ENCODE measurements around the gene PTGS1. TPM values are rescaled to one million over a fixed set of nuclear protein-coding genes. Genes with fewer than 3 reads are reported as not detected.

Gene PTGS1
- total and polyA plus RNA-seq, 2 of the 13 experiments (the other 11 are each of a cell fraction or from before 2014, with no cell fraction given): 0.07 to 0.08 TPM

GRCh38 chr9:122350577-122351355 is 20.1 kb upstream of the PTGS1 start (continued):
- TF ChIP-seq ZNF557 (CRISPR knock-in tag; IDR thresholded peaks at IDR 0.05): no peak
- TF ChIP-seq ZNF772 (CRISPR knock-in tag; IDR thresholded peaks at IDR 0.05): peak; percentile 31; the same call in 1 of the 2 replicates
- no peak for TF ChIP-seq ZFP36L1 (CRISPR knock-in tag; IDR thresholded peaks at IDR 0.05)
- no peak for TF ChIP-seq ZMYM3 (CRISPR knock-in tag; IDR thresholded peaks at IDR 0.05)
- no peak for TF ChIP-seq RARG (CRISPR knock-in tag; IDR thresholded peaks at IDR 0.05; ENCODE audit: low read depth)
- no peak for TF ChIP-seq ZNF747 (CRISPR knock-in tag; IDR thresholded peaks at IDR 0.05; ENCODE audit: borderline replicate concordance)
- no peak for TF ChIP-seq ZBTB33 (CRISPR knock-in tag; IDR thresholded peaks at IDR 0.05)
- no peak for TF ChIP-seq SOX13 (IDR thresholded peaks at IDR 0.05)
- peak in 1 of 2 experiments; percentile 13; a peak in 1 of 4 replicates for TF ChIP-seq SOX13 (CRISPR knock-in tag; conservative IDR thresholded peaks at IDR 0.05 in 1 of 2, IDR thresholded peaks at IDR 0.05 in 1 of 2)
- no peak for TF ChIP-seq ZNF607 (CRISPR knock-in tag; IDR thresholded peaks at IDR 0.05; ENCODE audit: borderline replicate concordance)
- no peak for TF ChIP-seq ZNF720 (CRISPR knock-in tag; IDR thresholded peaks at IDR 0.05)
- no peak for TF ChIP-seq GATAD1 (CRISPR knock-in tag; IDR thresholded peaks at IDR 0.05)
- no peak for TF ChIP-seq AGO2 (optimal IDR thresholded peaks at IDR 0.05; ENCODE audit: low read depth, low read length)
- TF ChIP-seq ZBTB2 (CRISPR knock-in tag; IDR thresholded peaks at IDR 0.05; ENCODE audit: low read depth): no peak
- TF ChIP-seq ZNF646 (CRISPR knock-in tag; IDR thresholded peaks at IDR 0.05): no peak
- TF ChIP-seq NR2C2 (CRISPR knock-in tag; IDR thresholded peaks at IDR 0.05; ENCODE audit: borderline replicate concordance): no peak
- no peak for TF ChIP-seq ZNF256 (CRISPR knock-in tag; conservative IDR thresholded peaks at IDR 0.05)
- TF ChIP-seq SUZ12 (IDR thresholded peaks at IDR 0.05; ENCODE audit: low read depth, low read length): no peak
- no peak for TF ChIP-seq MXD4 (CRISPR knock-in tag; IDR thresholded peaks at IDR 0.05)
- TF ChIP-seq MEF2D (CRISPR knock-in tag; IDR thresholded peaks at IDR 0.05): no peak
- TF ChIP-seq ZNF17 (CRISPR knock-in tag; IDR thresholded peaks at IDR 0.05): no peak

All from HepG2 (cell line).